ENCODE results near the gene TAF11L5.
"Not testable (repeated sequence)": the region's sequence is repeated elsewhere in the genome, so short reads cannot be mapped to it uniquely, and the experiment has no call there.

Gene TAF11L5

GRCh38 chr5:17524935-17525334, at the start of gene TAF11L5:
Gene TAF11L5, plus strand, starts transcription at chr5:17525235.
- not testable (repeated sequence) for DNase-seq

- no peak for DNase-seq
Observed at GRCh38 chr5:17477043-17477442, 48.0 kb upstream of the TAF11L5 start.

GRCh38 chr5:17477573-17478265, 47.3 kb upstream of the TAF11L5 start:
- DNase-seq, result no peak

- no peak for DNase-seq
Observed at GRCh38 chr5:17481378-17481777, 43.7 kb upstream of the TAF11L5 start.

DNA sequence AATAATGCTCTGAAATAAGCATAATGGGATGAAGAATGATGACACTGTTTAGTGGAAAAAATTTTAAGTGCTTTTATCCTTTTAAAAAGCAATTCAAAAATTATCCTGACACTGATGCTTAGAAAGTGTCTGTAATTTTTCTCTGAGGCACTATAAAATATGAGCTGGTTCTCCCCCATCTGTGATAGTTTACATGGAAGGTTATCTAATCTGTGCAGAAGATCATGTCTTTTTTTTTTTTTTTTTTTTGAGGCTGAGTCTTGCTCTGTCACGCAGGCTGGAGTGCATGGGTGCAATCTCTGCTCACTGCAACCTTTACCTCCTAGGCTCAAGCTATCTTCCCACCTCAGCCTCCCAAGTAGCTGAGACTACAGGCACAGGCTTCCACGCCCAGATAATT, 42.2 kb upstream of the TAF11L5 start:
- no peak for DNase-seq

GRCh38 chr5:17486464-17487173, 38.4 kb upstream of the TAF11L5 start:
- not testable (repeated sequence) for DNase-seq

DNA sequence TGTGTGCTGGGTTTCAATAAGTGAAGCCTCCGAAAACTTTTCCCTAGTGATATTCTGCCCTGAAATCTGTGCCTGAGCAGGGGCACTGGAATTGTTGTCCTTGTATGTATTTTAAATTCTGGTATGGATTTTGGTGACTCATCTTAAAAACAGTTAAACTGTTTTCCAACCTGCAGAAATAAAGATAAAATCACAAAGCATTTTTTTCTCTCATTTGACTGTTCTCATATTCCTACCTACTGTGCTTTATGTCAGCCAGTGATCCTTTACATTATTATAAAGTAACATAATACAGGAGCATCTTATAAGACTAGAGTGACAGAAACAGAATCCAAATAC, 37.9 kb upstream of the TAF11L5 start:
- no peak for DNase-seq

DNA sequence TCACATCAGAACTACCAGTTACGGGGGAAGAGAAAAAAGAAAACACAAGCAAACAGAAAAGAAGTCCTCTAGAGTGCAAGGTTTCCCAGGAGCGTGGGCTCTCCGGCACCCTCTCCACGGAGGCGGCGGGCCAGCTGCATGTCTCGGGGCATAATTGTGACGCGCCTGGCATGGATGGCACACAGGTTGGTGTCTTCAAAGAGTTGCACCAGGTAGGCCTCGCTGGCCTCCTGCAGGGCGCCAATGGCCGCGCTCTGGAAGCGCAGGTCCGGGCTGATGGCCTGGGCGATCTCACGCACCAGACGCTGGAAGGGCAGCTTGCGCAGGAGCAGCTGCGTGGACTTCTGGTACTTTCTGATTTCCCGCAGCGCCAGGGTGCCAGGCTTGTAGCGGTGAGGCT, 33.8 kb upstream of the TAF11L5 start:
- DNase-seq, result not testable (repeated sequence)

- DNase-seq, result no peak
Observed at GRCh38 chr5:17492770-17493169, 32.3 kb upstream of the TAF11L5 start.

- no peak for DNase-seq
Observed at GRCh38 chr5:17497446-17497845, 27.6 kb upstream of the TAF11L5 start.

DNA sequence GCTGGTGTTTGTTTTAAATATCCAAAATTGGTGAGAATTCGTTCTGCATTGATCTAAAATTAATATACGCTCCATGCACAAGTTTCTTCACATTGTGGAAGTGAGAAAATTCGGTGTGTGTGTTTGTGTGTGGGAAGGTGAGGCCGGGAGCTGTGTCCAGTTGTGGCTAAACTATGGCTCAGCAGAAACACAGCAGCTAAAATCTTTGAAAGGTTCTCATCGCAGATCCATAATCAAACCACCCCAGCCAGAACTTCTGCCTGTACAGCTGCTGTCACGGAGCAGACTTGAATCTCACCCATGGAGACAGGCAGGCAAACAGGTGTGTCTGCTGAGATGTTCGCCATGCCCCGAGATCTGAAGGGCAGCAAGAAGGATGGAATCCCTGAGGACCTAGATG, 27.1 kb upstream of the TAF11L5 start, which contains the start of gene TAF11L2:
Gene TAF11L2, plus strand, starts transcription at position 301 of the 400 bp plus-strand sequence.
- not testable (repeated sequence) for DNase-seq

GRCh38 chr5:17511775-17512325, 13.2 kb upstream of the TAF11L5 start:
- DNase-seq, result no peak

- DNase-seq, result peak in 1 of 2 donors; percentile 24
Observed at GRCh38 chr5:17517526-17517925, 7.5 kb upstream of the TAF11L5 start.

DNA sequence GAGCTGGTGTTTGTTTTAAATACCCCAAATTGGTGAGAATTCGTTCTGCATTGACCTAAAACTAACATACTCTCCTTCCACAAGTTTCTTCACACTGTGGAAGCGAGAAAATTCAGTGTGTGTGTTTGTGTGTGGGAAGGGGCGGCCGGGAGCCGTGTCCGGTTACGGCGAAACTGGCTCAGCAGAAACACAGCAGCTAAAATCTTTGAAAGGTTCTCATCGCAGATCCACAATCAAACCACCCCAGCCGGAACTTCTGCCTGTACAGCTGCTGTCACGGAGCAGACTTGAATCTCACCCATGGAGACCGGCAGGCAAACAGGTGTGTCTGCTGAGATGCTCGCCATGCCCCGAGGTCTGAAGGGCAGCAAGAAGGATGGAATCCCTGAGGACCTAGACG, 7.0 kb upstream of the TAF11L5 start, which contains the start of gene TAF11L3:
Gene TAF11L3, plus strand, starts transcription at position 301 of the 400 bp plus-strand sequence.
- not testable (repeated sequence) for DNase-seq

DNA sequence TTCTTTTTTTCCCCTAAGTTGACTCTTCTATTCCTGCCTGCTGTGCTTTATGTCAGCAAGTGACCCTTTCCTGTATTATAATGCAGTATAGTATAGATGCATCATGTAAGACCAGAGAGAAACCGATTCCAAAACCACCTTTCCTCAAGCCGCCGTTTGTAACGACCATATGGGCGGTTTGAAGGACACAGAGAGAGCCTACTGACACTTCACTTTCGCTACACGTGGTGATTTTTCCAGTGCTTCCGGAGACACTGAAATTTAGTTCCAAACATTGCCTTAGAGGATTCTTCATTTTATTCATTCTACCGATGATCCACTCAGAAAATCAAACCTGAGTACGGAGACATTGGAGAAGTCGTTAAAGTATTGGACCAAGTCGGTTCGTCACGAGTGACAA, 5.5 kb upstream of the TAF11L5 start:
- not testable (repeated sequence) for DNase-seq

GRCh38 chr5:17521501-17521900, 3.5 kb upstream of the TAF11L5 start, which contains the start of gene TAF11L4:
Gene TAF11L4, plus strand, starts transcription at chr5:17521801.
- DNase-seq, result not testable (repeated sequence)

- DNase-seq, result peak; percentile 3 to 4
Observed at GRCh38 chr5:17526504-17526903, 1.5 kb downstream of the TAF11L5 start.

- DNase-seq, result not testable (repeated sequence)
Observed at GRCh38 chr5:17528369-17528768, 3.3 kb downstream of the TAF11L5 start, which contains the start of gene TAF11L6. Gene TAF11L6, plus strand, starts transcription at chr5:17528669.
